Measurements from ENCODE around the gene CIAO3.

DNA sequence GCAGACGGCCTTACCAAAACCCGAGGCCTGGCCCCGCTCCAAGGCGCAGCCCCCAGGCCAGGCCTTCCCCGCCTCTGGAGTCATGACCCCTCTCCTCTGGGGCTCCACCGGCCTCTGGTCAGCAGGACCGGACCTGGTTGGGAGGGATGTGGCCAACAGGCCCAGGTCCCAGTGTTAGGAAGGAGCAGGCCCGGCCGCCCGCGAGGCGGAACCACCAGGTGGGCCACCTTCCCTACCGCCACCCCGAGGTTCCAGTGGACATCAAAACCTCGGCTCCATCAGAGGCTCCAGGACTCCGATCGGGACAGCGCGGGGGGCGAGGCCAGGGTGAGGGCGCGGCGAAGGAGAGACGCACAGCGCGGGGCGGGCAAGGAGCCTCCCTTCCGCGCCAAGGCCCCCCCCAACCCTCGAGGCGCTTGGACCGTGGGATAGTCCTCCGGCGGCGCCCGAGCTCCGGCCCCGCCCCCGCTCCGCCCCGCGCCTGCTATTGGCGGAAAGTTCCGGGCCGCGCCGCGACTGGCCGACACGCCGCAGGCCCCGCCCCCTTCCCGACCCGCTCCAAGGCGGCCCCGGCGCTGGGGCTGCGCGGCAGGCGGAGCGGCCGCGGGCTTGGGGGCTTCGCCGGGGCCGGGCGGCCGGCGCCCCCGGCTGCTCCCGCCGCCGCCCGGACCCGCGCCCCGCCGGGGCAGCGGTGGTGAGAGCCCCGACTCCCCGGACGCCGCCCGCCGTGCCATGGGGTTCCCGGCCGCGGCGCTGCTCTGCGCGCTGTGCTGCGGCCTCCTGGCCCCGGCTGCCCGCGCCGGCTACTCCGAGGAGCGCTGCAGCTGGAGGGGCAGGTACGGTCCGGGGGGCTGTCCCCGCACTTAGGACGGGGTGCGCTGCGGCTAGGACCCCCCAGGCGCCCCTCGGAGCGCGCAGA, 26.0 kb downstream of the CIAO3 start, which contains the start of gene METRN:
- TF ChIP-seq, protein P1, sequence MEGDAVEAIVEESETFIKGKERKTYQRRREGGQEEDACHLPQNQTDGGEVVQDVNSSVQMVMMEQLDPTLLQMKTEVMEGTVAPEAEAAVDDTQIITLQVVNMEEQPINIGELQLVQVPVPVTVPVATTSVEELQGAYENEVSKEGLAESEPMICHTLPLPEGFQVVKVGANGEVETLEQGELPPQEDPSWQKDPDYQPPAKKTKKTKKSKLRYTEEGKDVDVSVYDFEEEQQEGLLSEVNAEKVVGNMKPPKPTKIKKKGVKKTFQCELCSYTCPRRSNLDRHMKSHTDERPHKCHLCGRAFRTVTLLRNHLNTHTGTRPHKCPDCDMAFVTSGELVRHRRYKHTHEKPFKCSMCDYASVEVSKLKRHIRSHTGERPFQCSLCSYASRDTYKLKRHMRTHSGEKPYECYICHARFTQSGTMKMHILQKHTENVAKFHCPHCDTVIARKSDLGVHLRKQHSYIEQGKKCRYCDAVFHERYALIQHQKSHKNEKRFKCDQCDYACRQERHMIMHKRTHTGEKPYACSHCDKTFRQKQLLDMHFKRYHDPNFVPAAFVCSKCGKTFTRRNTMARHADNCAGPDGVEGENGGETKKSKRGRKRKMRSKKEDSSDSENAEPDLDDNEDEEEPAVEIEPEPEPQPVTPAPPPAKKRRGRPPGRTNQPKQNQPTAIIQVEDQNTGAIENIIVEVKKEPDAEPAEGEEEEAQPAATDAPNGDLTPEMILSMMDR (IDR thresholded peaks at IDR 0.05): no peak
- TF ChIP-seq POLR2A (IDR thresholded peaks at IDR 0.05): no peak
